Measurements from ENCODE around the gene RAB35. TPM values are rescaled to one million over a fixed set of nuclear protein-coding genes. Genes with fewer than 3 reads are reported as not detected.

The RAB35 gene
- total and polyA plus RNA-seq, 2 experiments from 2014 or later, result 9.9 to 16.9 TPM

GRCh38 chr12:120119271-120119973 lies 2.9 kb upstream of the RAB35 start:
- no peak overlapping the region for H3K27ac Mint-ChIP-seq
- DNase-seq (ENCODE audit: low spot score) (no peak), ATAC-seq (no peak)
- H3K4me3 Mint-ChIP-seq, result peak overlapping the region; percentile 23; the same call in 1 of the 3 replicates
- no peak for TF ChIP-seq STAT1 (IDR thresholded peaks at IDR 0.05; ENCODE audit: unreplicated experiment)
- no peak for TF ChIP-seq JUNB (IDR thresholded peaks at IDR 0.05; ENCODE audit: unreplicated experiment)
- no peak for TF ChIP-seq NANOG (IDR thresholded peaks at IDR 0.05; ENCODE audit: borderline replicate concordance)
- TF ChIP-seq CREB1 (CRISPR knock-in tag; IDR thresholded peaks at IDR 0.05; ENCODE audit: low read depth), result no peak
- no peak for TF ChIP-seq POLR2AphosphoS5 (IDR thresholded peaks at IDR 0.05; ENCODE audit: low read depth)
- no peak for TF ChIP-seq EZH2 (IDR thresholded peaks at IDR 0.05; ENCODE audit: low read depth, unreplicated experiment)
- TF ChIP-seq ETS1 (IDR thresholded peaks at IDR 0.05), result no peak
- no peak for TF ChIP-seq ZNF331 (CRISPR knock-in tag; IDR thresholded peaks at IDR 0.05; ENCODE audit: low read depth)
- no peak for TF ChIP-seq CTCF (conservative IDR thresholded peaks at IDR 0.05; ENCODE audit: low read depth in 2 of 2)
- H3K36me3 Mint-ChIP-seq (ENCODE audit: low read depth), result peaks cover 27% of the 10 kb centered on the region
- peak overlapping the region; percentile 71; the same call in 1 of the 2 replicates for H3K27ac ChIP-seq (ENCODE audit: low read depth)
- H3K27me3 ChIP-seq (ENCODE audit: insufficient read depth), result no peaks in the 10 kb centered on the region
- no peak overlapping the region for H2AFZ ChIP-seq
- peaks cover 9% of the 10 kb centered on the region for H3K27me3 Mint-ChIP-seq (ENCODE audit: insufficient read depth, low read depth, poor library complexity)
- no peaks in the 10 kb centered on the region for H3K9me2 ChIP-seq (ENCODE audit: insufficient read depth)
- peaks cover 34% of the 10 kb centered on the region for H3K4me1 Mint-ChIP-seq
- H3K9me3 Mint-ChIP-seq, result no peaks in the 10 kb centered on the region
- H3K4me3 ChIP-seq, result 0 out of 2 replicates have a peak overlapping the region, but pooled peaks have one; percentile 95
- peaks cover 19% of the 10 kb centered on the region for H3K4me1 ChIP-seq (ENCODE audit: insufficient read depth)
- H4K20me1 ChIP-seq (replicated peaks; ENCODE audit: insufficient read depth), result no peaks in the 10 kb centered on the region; the same call in 1 of the 2 replicates
- H3K4me2 ChIP-seq, result no peak overlapping the region
- peaks cover 31% of the 10 kb centered on the region for H3K79me2 ChIP-seq (replicated peaks; ENCODE audit: insufficient read depth)
- no peaks in the 10 kb centered on the region; the same call in 1 of the 2 replicates for H3K36me3 ChIP-seq (ENCODE audit: insufficient read depth)
- H3F3A ChIP-seq (replicated peaks; ENCODE audit: low read depth), result peaks cover 24% of the 10 kb centered on the region; the same call in 1 of the 2 replicates

- Histone ChIP-seq H3K4me2 (peak overlapping the region; percentile 100), H3K4me3 (peak overlapping the region; percentile 95), H3K27me3 (ENCODE audit: insufficient read depth) (no peaks in the 10 kb centered on the region), H3K4me1 (ENCODE audit: insufficient read depth) (peaks cover 19% of the 10 kb centered on the region), H4K20me1 (replicated peaks; ENCODE audit: insufficient read depth) (no peaks in the 10 kb centered on the region; the same call in 1 of the 2 replicates), H3K79me2 (replicated peaks; ENCODE audit: insufficient read depth) (peaks cover 41% of the 10 kb centered on the region), H3F3A (replicated peaks; ENCODE audit: low read depth) (peaks cover 19% of the 10 kb centered on the region; the same call in 1 of the 2 replicates), H2AFZ (no peak overlapping the region), H3K27ac (ENCODE audit: low read depth) (peak overlapping the region; percentile 90), H3K9me2 (ENCODE audit: insufficient read depth) (no peaks in the 10 kb centered on the region), H3K36me3 (ENCODE audit: insufficient read depth) (no peaks in the 10 kb centered on the region; the same call in 1 of the 2 replicates)
- Mint-ChIP-seq H3K9me3 (no peaks in the 10 kb centered on the region), H3K4me1 (peaks cover 29% of the 10 kb centered on the region), H3K27ac (peak overlapping the region; percentile 91), H3K4me3 (peak overlapping the region; percentile 91), H3K36me3 (ENCODE audit: low read depth) (peaks cover 31% of the 10 kb centered on the region), H3K27me3 (ENCODE audit: insufficient read depth, low read depth, poor library complexity) (peaks cover 11% of the 10 kb centered on the region)
- DNase-seq (ENCODE audit: low spot score) (peak; percentile 89), ATAC-seq (peak; percentile 52)
- no peak for TF ChIP-seq ZNF462 (CRISPR knock-in tag; IDR thresholded peaks at IDR 0.05)
- no peak for TF ChIP-seq STAT1 (IDR thresholded peaks at IDR 0.05; ENCODE audit: unreplicated experiment)
- no peak for TF ChIP-seq ZNF114 (CRISPR knock-in tag; IDR thresholded peaks at IDR 0.05)
- no peak; the same call in 1 of the 2 replicates for TF ChIP-seq POLR2AphosphoS5 (IDR thresholded peaks at IDR 0.05; ENCODE audit: low read depth)
Observed at GRCh38 chr12:120118321-120119061, 1.9 kb upstream of the RAB35 start.

All from GM23338 (cell line).